GM12878 (cell line): ENCODE results near the gene FHL2. TPM values are rescaled to one million over a fixed set of nuclear protein-coding genes. Genes with fewer than 3 reads are reported as not detected.

Experiments
- ATAC-seq: fragments of 200-7000 bp; cut with Tn5 transposase; 3 replicates; pipeline ENCODE4 v1.9.1; 2020; ENCODE audit warnings: mild to moderate bottlenecking, moderate library complexity
- BruUV-seq: library from RNA; stranded (reverse); fragments of 400-500 nt; replicated peaks from 2 replicates; lab custom pipeline; 2021; lab: Mats Ljungman, UMichigan
- CTCF ChIA-PET: fragments of 300-600 bp; sonication (Branson Sonifier 250); formaldehyde crosslinking; extraction: SDS; loops from one replicate; lab custom pipeline; 2021; ENCODE audit warnings: inconsistent platforms; lab: Yijun Ruan, JAX
- POLR2A ChIA-PET: fragments of 350-600 bp; formaldehyde crosslinking; extraction: SDS; loops from one replicate; lab custom pipeline; 2021; ENCODE audit warnings: inconsistent platforms; lab: Charles Lee
- RAD21 ChIA-PET: fragments of 300-600 bp; sonication (Branson Sonifier 250); formaldehyde crosslinking; loops from one replicate; lab custom pipeline; 2023; ENCODE audit warnings: antibody characterized with exemption; ENCODE audit not compliant: unreplicated experiment; lab: Charles Lee
- SMC1A ChIA-PET: fragments of 300-600 bp; sonication (Branson Sonifier 250); formaldehyde crosslinking; loops from one replicate; lab custom pipeline; 2023; ENCODE audit not compliant: unreplicated experiment, uncharacterized antibody; lab: Charles Lee
- DNase-seq: peaks from one replicate; pipeline ENCODE4 v3.0.0-alpha.2; 2011; ENCODE audit warnings: low read depth, low spot score
- FAIRE-seq: peaks from 3 replicates; lab custom pipeline; 2011; peaks lifted over from hg19 to GRCh38; lab: Jason Lieb, UNC
- H2AFZ ChIP-seq: 2 replicates; pipeline ENCODE4 v1.6.0; 2011; ENCODE audit warnings: low read depth, low read length, control low read depth; ENCODE audit not compliant: control insufficient read depth
- H3K27ac ChIP-seq: 2 replicates; pipeline ENCODE4 v1.5.1; 2011; ENCODE audit warnings: control low read depth; ENCODE audit not compliant: control insufficient read depth, insufficient read depth
- H3K27me3 ChIP-seq, 2 experiments: replicated peaks in 1 of 2; 2 replicates each; pipeline versions ENCODE4 v1.6.0 to v1.6.1; 2011; ENCODE audit warnings: low read length in 1 of 2; ENCODE audit not compliant: control insufficient read depth in 2 of 2, insufficient read depth in 2 of 2
- H3K36me3 ChIP-seq, 2 experiments: 2 replicates each; pipeline ENCODE4 v1.5.1; 2011; ENCODE audit warnings: low read length in 1 of 2; ENCODE audit not compliant: control insufficient read depth in 2 of 2, insufficient read depth in 2 of 2
- H3K4me1 ChIP-seq: 2 replicates; pipeline ENCODE4 v1.6.1; 2011; ENCODE audit warnings: mild to moderate bottlenecking, low read length, moderate library complexity, mixed read lengths; ENCODE audit not compliant: control insufficient read depth, insufficient read depth
- H3K4me2 ChIP-seq: 2 replicates; pipeline ENCODE4 v1.6.0; 2011; ENCODE audit warnings: control low read depth; ENCODE audit not compliant: control insufficient read depth, insufficient read depth
- H3K4me3 ChIP-seq: fragments of 200-600 bp; sonication (generic); 2 replicates; pipeline ENCODE4 v1.5.1; 2016
- H3K79me2 ChIP-seq: 2 replicates; pipeline ENCODE4 v1.6.0; 2011; ENCODE audit warnings: low read length; ENCODE audit not compliant: control insufficient read depth, insufficient read depth
- H3K9ac ChIP-seq: 2 replicates; pipeline ENCODE4 v1.8.0; 2011; ENCODE audit warnings: low read length, control low read depth, mixed read lengths; ENCODE audit not compliant: control insufficient read depth, insufficient read depth
- H3K9me3 ChIP-seq: replicated peaks from 3 replicates; pipeline ENCODE4 v1.5.1; 2011; ENCODE audit warnings: mild to moderate bottlenecking, low read length; ENCODE audit not compliant: control insufficient read depth, insufficient read depth
- H4K20me1 ChIP-seq: 2 replicates; pipeline ENCODE4 v1.6.0; 2011; ENCODE audit not compliant: control insufficient read depth, insufficient read depth
- GABPA ChIP-seq: IDR thresholded peaks from 2 replicates; pipeline ENCODE4 v1.6.1; 2014; ENCODE audit warnings: antibody characterized with exemption, low read depth, mild to moderate bottlenecking, inconsistent platforms
- SPI1 ChIP-seq: IDR thresholded peaks from 2 replicates; pipeline ENCODE4 v1.6.1; 2011; ENCODE audit warnings: low read depth, mild to moderate bottlenecking, low read length, moderate library complexity, borderline replicate concordance; ENCODE audit not compliant: insufficient read depth
- WGBS: methylation state at CpG from one replicate; pipeline ENCODE4 v1.1.6; 2016; ENCODE audit warnings: low lambda C conversion rate; ENCODE audit not compliant: insufficient replicate concordance, insufficient coverage; ENCODE audit errors: missing lambda C conversion rate; 5-methylcytosine and 5-hydroxymethylcytosine counted together
- in situ Hi-C: fragments of 300-500 bp; cut with MboI; formaldehyde crosslinking; loops from 9 replicates; pipeline ENCODE4 v1.14.3; 2018; ENCODE audit warnings: mixed read lengths
- intact Hi-C: fragments of 100-400 bp; cut with micrococcal nuclease; formaldehyde crosslinking; loops from one replicate; pipeline ENCODE4 v1.14.2; 2022; ENCODE audit not compliant: unreplicated experiment
- polyA plus RNA-seq, 11 experiments: library from polyadenylated mRNA; depleted of rRNA in 4 of 11; unstranded in 6 of 11; stranded (reverse) in 5 of 11; fragments of >200 nt; fragmentation: Nextera tagmentation in 4 of 11; fragmentation: Illumina TruSeq in 1 of 11; extraction: Ambion mirVana in 4 of 11; extraction: Trizol in 1 of 11; gene quantifications; 1 replicate in 1 of 11; 2 replicates in 10 of 11; pipeline versions ENCODE4 v1.2.1 to v1.2.3, GENCODE V29; 2011 to 2016; ENCODE audit warnings: inconsistent platforms in 2 of 11, missing spikeins in 2 of 11, low read depth in 1 of 11
- total RNA-seq, 4 experiments: library from RNA; depleted of rRNA in 3 of 4; stranded (reverse); fragments of >200 nt in 3 of 4; fragmentation: Illumina TruSeq in 1 of 4; extraction: Trizol in 1 of 4; gene quantifications; 2 replicates each; pipeline versions ENCODE4 v1.2.1 to v1.2.3, GENCODE V29; 2013 to 2021

FHL2 gene
- total and polyA plus RNA-seq, 10 of the 15 experiments (the other 5 are each of a cell fraction or from before 2014, with no cell fraction given): 2.2 to 9.9 (median 4.5) TPM

- Histone ChIP-seq H3K27me3 (no peaks in the 10 kb centered on the region), H3K79me2 (no peaks in the 10 kb centered on the region; the same call in 1 of the 2 replicates), H3K36me3 (no peaks in the 10 kb centered on the region)
- SMC1A ChIA-PET: interaction anchor here (1.5 kb wide), 1 partner anchor 140 kb away, joined by 3 read pairs; no protein-coding TSS in a partner anchor
- in situ Hi-C loops: no loop called here
- ATAC-seq: no peak
- BruUV-seq: no TSS peak
- WGBS: 54% methylated on average over 7 of the region's 7 CpGs
- TF ChIP-seq GABPA: no peak
- TF ChIP-seq, all 136 proteins: peak for 0
- Histone ChIP-seq H3K4me2 (no peak overlapping the region), H3K9ac (no peak overlapping the region), H3K27ac (no peak overlapping the region), H3K4me3 (no peak overlapping the region), H4K20me1 (no peaks in the 10 kb centered on the region), H2AFZ (no peak overlapping the region), H3K4me1 (no peaks in the 10 kb centered on the region), H3K9me3 (no peaks in the 10 kb centered on the region)
- DNase-seq (no peak), FAIRE-seq (no peak)
- CTCF ChIA-PET: no interaction called here
- POLR2A ChIA-PET: no interaction called here
- intact Hi-C loops: loop anchor here (10.0 kb wide), 1 partner anchor 365 kb away; the partner anchor contains the start of gene NCK2
- RAD21 ChIA-PET: no interaction called here
Observed at GRCh38 chr2:105379741-105380186, 19.1 kb downstream of the FHL2 start.

GRCh38 chr2:105378921-105379383 lies 19.9 kb downstream of the FHL2 start:
- Histone ChIP-seq H3K36me3 (no peaks in the 10 kb centered on the region), H3K79me2 (no peaks in the 10 kb centered on the region; the same call in 1 of the 2 replicates), H3K27me3 (no peaks in the 10 kb centered on the region), H3K4me1 (0 out of 2 replicates have a peak, but pooled peaks cover 3% of the 10 kb centered on the region), H3K27ac (no peak overlapping the region), H3K4me3 (no peak overlapping the region), H3K9me3 (no peaks in the 10 kb centered on the region), H2AFZ (no peak overlapping the region), H3K9ac (no peak overlapping the region), H4K20me1 (no peaks in the 10 kb centered on the region), H3K4me2 (no peak overlapping the region)
- 47% methylated on average over 4 of the region's 4 CpGs for WGBS
- ChIA-PET RAD21 (no interaction called here), CTCF (no interaction called here), POLR2A (no interaction called here), SMC1A (interaction anchor here (1.5 kb wide), 1 partner anchor 140 kb away, joined by 3 read pairs; no protein-coding TSS in a partner anchor)
- DNase-seq: no peak
- intact Hi-C loops: loop anchor here (10.0 kb wide), 1 partner anchor 366 kb away; the partner anchor contains the start of gene NCK2
- FAIRE-seq: no peak
- BruUV-seq: no TSS peak
- no peak for ATAC-seq
- TF ChIP-seq SPI1: no peak
- in situ Hi-C loops: no loop called here
